ENCODE results near the gene MBD5. TPM values are rescaled to one million over a fixed set of nuclear protein-coding genes. Genes with fewer than 3 reads are reported as not detected.

The MBD5 gene
- polyA plus RNA-seq, 1 of the 3 experiments (the other 2 are of a cell fraction) = 7.4 TPM

- H4K20me1 ChIP-seq (ENCODE audit: insufficient read depth) = no peaks in the 10 kb centered on the region
- H3K27ac ChIP-seq (ENCODE audit: low read depth in 2 of 2, low read length in 1 of 2) = no peak overlapping the region
- no peak for DNase-seq
- no peak overlapping the region for H3K9ac ChIP-seq
- no peaks in the 10 kb centered on the region for H3K4me1 ChIP-seq (ENCODE audit: control insufficient read depth in 1 of 2, insufficient read depth in 2 of 2, low read depth in 1 of 2, low read length in 1 of 2)
- H3K79me2 ChIP-seq (ENCODE audit: insufficient read depth) = peaks cover 1% of the 10 kb centered on the region; the same call in 1 of the 2 replicates
- ChIA-PET CTCF (no interaction called here), POLR2A (no interaction called here)
- no peaks in the 10 kb centered on the region for H3K9me3 ChIP-seq
- H3K4me2 ChIP-seq = no peak overlapping the region
- H3K9me2 ChIP-seq = no peaks in the 10 kb centered on the region
- no peak overlapping the region for H2AFZ ChIP-seq (ENCODE audit: low read depth)
- H3F3A ChIP-seq (replicated peaks; ENCODE audit: insufficient read depth) = no peaks in the 10 kb centered on the region
- H3K4me3 ChIP-seq (ENCODE audit: low read depth in 2 of 2, low read length in 1 of 2) = no peak overlapping the region
- WGBS (ENCODE audit: low lambda C conversion rate) = 98% methylated on average over 1 of the region's 1 CpG
- no peaks in the 10 kb centered on the region for H3K27me3 ChIP-seq (ENCODE audit: insufficient read depth)
- TF ChIP-seq FOSL2 (IDR thresholded peaks at IDR 0.05; ENCODE audit: borderline replicate concordance, low read depth) (no peak), SIN3A (IDR thresholded peaks at IDR 0.05; ENCODE audit: borderline replicate concordance, low read depth, low read length) (no peak), TAF1 (IDR thresholded peaks at IDR 0.05; ENCODE audit: borderline replicate concordance, low read depth, low read length) (no peak), REST (IDR thresholded peaks at IDR 0.05; ENCODE audit: low read depth, low read length) (no peak), JUND (IDR thresholded peaks at IDR 0.05) (no peak), RFX5 (IDR thresholded peaks at IDR 0.05; ENCODE audit: low read length) (no peak), MEF2A (IDR thresholded peaks at IDR 0.05; ENCODE audit: borderline replicate concordance, low read depth) (no peak), MAX (IDR thresholded peaks at IDR 0.05; ENCODE audit: low read depth) (no peak), PBX3 (IDR thresholded peaks at IDR 0.05) (no peak), TCF12 (IDR thresholded peaks at IDR 0.05) (no peak), CTCF (IDR thresholded peaks at IDR 0.05) (no peak), NRF1 (IDR thresholded peaks at IDR 0.05; ENCODE audit: low read depth, low read length) (no peak), CHD2 (IDR thresholded peaks at IDR 0.05; ENCODE audit: low read length, partially characterized antibody) (no peak), TEAD4 (IDR thresholded peaks at IDR 0.05; ENCODE audit: borderline replicate concordance, insufficient read depth) (no peak), FOXM1 (IDR thresholded peaks at IDR 0.05; ENCODE audit: low read depth) (no peak), RXRA (IDR thresholded peaks at IDR 0.05; ENCODE audit: borderline replicate concordance, low read depth) (no peak), YY1 (IDR thresholded peaks at IDR 0.05; ENCODE audit: low read depth) (no peak), FOXJ3 (CRISPR knock-in tag; IDR thresholded peaks at IDR 0.05) (no peak), POLR2AphosphoS5 (IDR thresholded peaks at IDR 0.05; ENCODE audit: low read depth, low read length) (no peak)
- H3K36me3 ChIP-seq (replicated peaks in 1 of 2; ENCODE audit: control insufficient read depth in 1 of 2, insufficient read depth in 2 of 2, low read length in 1 of 2) = no peaks in the 10 kb centered on the region
Measured at GRCh38 chr2:148430101-148430500, 409.2 kb downstream of the MBD5 start.

All from SK-N-SH (cell line).